ENCODE results near the gene STT3B. TPM values are rescaled to one million over a fixed set of nuclear protein-coding genes. Genes with fewer than 3 reads are reported as not detected.

Gene STT3B
- total RNA-seq, 1 experiment from 2014 or later: 155 TPM

GRCh38 chr3:31534065-31534425 lies 1.3 kb downstream of the STT3B start:
- no peak overlapping the region for H2AFZ ChIP-seq
- TF ChIP-seq CTCF (conservative IDR thresholded peaks at IDR 0.05) (no peak), EZH2 (IDR thresholded peaks at IDR 0.05; ENCODE audit: low read depth) (no peak)
- CTCF ChIA-PET: no interaction called here
- peaks cover 17% of the 10 kb centered on the region for H3K4me1 ChIP-seq (replicated peaks; ENCODE audit: insufficient read depth)
- H3K4me3 ChIP-seq: peak overlapping the region; percentile 92
- POLR2A ChIA-PET (ENCODE audit: unreplicated experiment): no interaction called here
- no peaks in the 10 kb centered on the region for H3K27me3 ChIP-seq (ENCODE audit: insufficient read depth, low read depth)
- H3K36me3 ChIP-seq (ENCODE audit: low read depth): no peaks in the 10 kb centered on the region
- no peak for DNase-seq
- no peaks in the 10 kb centered on the region for H3K9me3 ChIP-seq (ENCODE audit: insufficient read depth, low read depth)
- no peaks in the 10 kb centered on the region for H3K9me2 ChIP-seq (ENCODE audit: insufficient read depth)
- H3K4me2 ChIP-seq: peak overlapping the region; percentile 89
- peaks cover 67% of the 10 kb centered on the region for H3K79me2 ChIP-seq (ENCODE audit: low read depth)
- BruUV-seq (replicated peaks): no TSS peak
- peaks cover 11% of the 10 kb centered on the region; the same call in 1 of the 2 replicates for H4K20me1 ChIP-seq (ENCODE audit: insufficient read depth)
- 0 out of 2 replicates have a peak, but pooled peaks cover 4% of the 10 kb centered on the region for H3F3A ChIP-seq (ENCODE audit: insufficient read depth, low read depth)
- H3K27ac ChIP-seq: no peak overlapping the region
- intact Hi-C loops (cut with micrococcal nuclease; ENCODE audit: unreplicated experiment): loop anchor here (5.0 to 10.0 kb wide), 5 partner anchors 157 to 759 kb away; partner anchors contain the start of genes OSBPL10 and ZNF860

GRCh38 chr3:31536497-31536896 lies 3.8 kb downstream of the STT3B start:
- intact Hi-C loops (cut with micrococcal nuclease; ENCODE audit: unreplicated experiment): loop anchor here (10.0 kb wide), 2 partner anchors 402 to 762 kb away; no protein-coding TSS in a partner anchor
- no peak overlapping the region for H2AFZ ChIP-seq
- H3K9me3 ChIP-seq (ENCODE audit: insufficient read depth, low read depth): no peaks in the 10 kb centered on the region
- ChIA-PET CTCF (no interaction called here), POLR2A (ENCODE audit: unreplicated experiment) (no interaction called here)
- H3K4me3 ChIP-seq: no peak overlapping the region
- BruUV-seq (replicated peaks): no TSS peak
- H3K79me2 ChIP-seq (ENCODE audit: low read depth): peaks cover 82% of the 10 kb centered on the region
- no peak overlapping the region for H3K27ac ChIP-seq
- no peak for DNase-seq
- 0 out of 2 replicates have a peak, but pooled peaks cover 2% of the 10 kb centered on the region for H3F3A ChIP-seq (ENCODE audit: insufficient read depth, low read depth)
- TF ChIP-seq EZH2 (IDR thresholded peaks at IDR 0.05; ENCODE audit: low read depth) (no peak), CTCF (conservative IDR thresholded peaks at IDR 0.05) (no peak)
- peaks cover 16% of the 10 kb centered on the region; the same call in 1 of the 2 replicates for H4K20me1 ChIP-seq (ENCODE audit: insufficient read depth)
- no peaks in the 10 kb centered on the region for H3K27me3 ChIP-seq (ENCODE audit: insufficient read depth, low read depth)
- no peaks in the 10 kb centered on the region for H3K36me3 ChIP-seq (ENCODE audit: low read depth)
- peak overlapping the region; percentile 38; the same call in 1 of the 2 replicates for H3K4me2 ChIP-seq
- H3K9me2 ChIP-seq (ENCODE audit: insufficient read depth): no peaks in the 10 kb centered on the region
- H3K4me1 ChIP-seq (replicated peaks; ENCODE audit: insufficient read depth): peaks cover 10% of the 10 kb centered on the region; the same call in 1 of the 2 replicates

GRCh38 chr3:31538801-31539200 lies 6.1 kb downstream of the STT3B start:
- Histone ChIP-seq H3K4me3 (no peak overlapping the region), H3K4me2 (no peak overlapping the region), H2AFZ (no peak overlapping the region), H3F3A (ENCODE audit: insufficient read depth, low read depth) (no peaks in the 10 kb centered on the region), H3K27ac (no peak overlapping the region), H3K9me3 (ENCODE audit: insufficient read depth, low read depth) (no peaks in the 10 kb centered on the region), H3K36me3 (ENCODE audit: low read depth) (no peaks in the 10 kb centered on the region), H4K20me1 (ENCODE audit: insufficient read depth) (peaks cover 14% of the 10 kb centered on the region; the same call in 1 of the 2 replicates), H3K9me2 (ENCODE audit: insufficient read depth) (no peaks in the 10 kb centered on the region), H3K79me2 (ENCODE audit: low read depth) (peaks cover 99% of the 10 kb centered on the region), H3K27me3 (ENCODE audit: insufficient read depth, low read depth) (no peaks in the 10 kb centered on the region), H3K4me1 (replicated peaks; ENCODE audit: insufficient read depth) (peaks cover 10% of the 10 kb centered on the region; the same call in 1 of the 2 replicates)
- DNase-seq: no peak
- no peak for TF ChIP-seq CTCF (conservative IDR thresholded peaks at IDR 0.05)
- TF ChIP-seq EZH2 (IDR thresholded peaks at IDR 0.05; ENCODE audit: low read depth): no peak
- intact Hi-C loops (cut with micrococcal nuclease; ENCODE audit: unreplicated experiment): loop anchor here (10.0 kb wide), 2 partner anchors 404 to 764 kb away; no protein-coding TSS in a partner anchor
- POLR2A ChIA-PET (ENCODE audit: unreplicated experiment): no interaction called here
- no TSS peak for BruUV-seq (replicated peaks)
- CTCF ChIA-PET: interaction anchor here (0.6 kb wide), 1 partner anchor 14 kb away, joined by 8 read pairs; no protein-coding TSS in a partner anchor
